Keratinocyte (primary cell): Measurements from ENCODE around the gene TWSG1.
A peak's percentile ranks its signal among the peaks of the same experiment; 100 is the strongest.

Experiments
- CTCF ChIP-seq, 3 experiments: IDR thresholded peaks in 1 of 3; conservative IDR thresholded peaks in 1 of 3; optimal IDR thresholded peaks in 1 of 3; 2 replicates in 2 of 3; 3 replicates in 1 of 3; pipeline versions ENCODE3 to v1.5.1; 2011; ENCODE audit warnings: low read length in 3 of 3, mild to moderate bottlenecking in 3 of 3, moderate library complexity in 2 of 3, control low read depth in 1 of 3, inconsistent platforms in 1 of 3; ENCODE audit not compliant: insufficient read depth in 2 of 3; ENCODE audit errors: extremely low read depth in 1 of 3
- EZH2 ChIP-seq: IDR thresholded peaks from one replicate; pipeline ENCODE4 v1.6.1; 2012; ENCODE audit warnings: inconsistent platforms, mild to moderate bottlenecking, low read length, moderate library complexity

DNA sequence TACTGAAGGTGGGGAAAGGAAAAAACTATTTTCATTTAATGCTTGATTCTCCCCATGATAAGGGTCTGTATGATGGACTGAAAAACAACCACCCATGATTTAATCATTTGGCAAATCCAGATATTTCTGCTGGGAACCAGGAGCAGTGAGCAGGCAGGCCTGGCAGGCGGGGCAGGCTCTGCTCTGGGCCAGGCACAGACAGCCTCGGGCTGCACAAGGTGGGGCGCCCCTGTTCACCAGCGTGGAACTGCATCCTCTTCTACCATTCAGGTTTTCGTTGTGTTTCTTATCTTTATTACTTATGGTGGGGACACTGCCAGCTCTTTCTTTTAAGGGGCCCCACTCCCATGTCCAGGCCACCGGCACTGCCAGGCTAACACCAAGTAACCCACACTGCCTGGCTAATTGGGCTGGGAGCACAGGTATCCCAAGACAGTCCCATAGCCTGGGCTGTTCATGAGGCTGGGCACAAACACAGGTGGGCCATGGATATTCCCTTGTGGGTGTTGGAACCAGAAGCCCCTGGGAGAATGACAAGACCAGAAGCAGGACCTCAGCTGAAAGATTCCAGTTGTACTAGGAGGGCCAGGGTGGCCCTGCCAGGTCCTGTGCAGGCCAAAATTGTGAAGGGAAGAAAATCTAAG is 83.6 kb downstream of the TWSG1 start:
- TF ChIP-seq CTCF (optimal IDR thresholded peaks at IDR 0.05 in 1 of 3, IDR thresholded peaks at IDR 0.05 in 1 of 3, conservative IDR thresholded peaks at IDR 0.05 in 1 of 3; ENCODE audit: extremely low read depth in 1 of 3, insufficient read depth in 2 of 3, low read length in 3 of 3), result peak; percentile 15 to 49 (median 33)
- TF ChIP-seq EZH2, result no peak
